GM12874 (cell line): ENCODE measurements around the gene XYLT2.

Source experiments
- TF ChIP-seq, protein P1 (sequence below): IDR thresholded peaks from 2 replicates; pipeline ENCODE4 v1.5.1; 2011; ENCODE audit warnings: low read depth, mild to moderate bottlenecking, control low read depth, low read length, moderate library complexity; ENCODE audit not compliant: insufficient read depth

XYLT2 gene

DNA sequence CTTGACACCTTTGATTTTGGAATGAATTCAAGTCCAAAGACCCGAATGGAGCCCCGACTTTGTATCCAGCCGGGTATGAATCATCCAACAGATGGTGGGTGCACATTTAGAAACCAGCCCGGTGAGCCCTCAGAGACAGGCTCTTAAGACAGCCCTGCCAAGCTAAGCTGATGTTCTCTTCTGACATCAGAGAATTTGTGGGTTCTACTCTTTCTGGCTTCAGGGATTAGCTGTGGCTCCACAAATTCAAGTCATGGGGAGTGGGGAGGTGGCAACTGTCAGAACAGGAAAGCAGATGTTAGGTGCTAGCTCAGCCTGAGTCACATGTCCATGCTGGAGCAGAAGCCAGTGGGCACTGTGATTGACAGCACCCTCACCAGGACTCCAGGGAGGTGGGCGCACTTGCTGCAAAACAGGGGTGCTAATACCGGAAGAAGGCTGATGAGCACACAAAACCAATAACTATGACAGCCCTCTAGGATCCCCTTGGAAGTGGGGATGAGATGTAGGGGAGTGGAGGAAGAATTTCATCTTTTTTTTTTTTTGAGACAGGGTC lies 31.4 kb upstream of the XYLT2 start:
- TF ChIP-seq, protein P1, sequence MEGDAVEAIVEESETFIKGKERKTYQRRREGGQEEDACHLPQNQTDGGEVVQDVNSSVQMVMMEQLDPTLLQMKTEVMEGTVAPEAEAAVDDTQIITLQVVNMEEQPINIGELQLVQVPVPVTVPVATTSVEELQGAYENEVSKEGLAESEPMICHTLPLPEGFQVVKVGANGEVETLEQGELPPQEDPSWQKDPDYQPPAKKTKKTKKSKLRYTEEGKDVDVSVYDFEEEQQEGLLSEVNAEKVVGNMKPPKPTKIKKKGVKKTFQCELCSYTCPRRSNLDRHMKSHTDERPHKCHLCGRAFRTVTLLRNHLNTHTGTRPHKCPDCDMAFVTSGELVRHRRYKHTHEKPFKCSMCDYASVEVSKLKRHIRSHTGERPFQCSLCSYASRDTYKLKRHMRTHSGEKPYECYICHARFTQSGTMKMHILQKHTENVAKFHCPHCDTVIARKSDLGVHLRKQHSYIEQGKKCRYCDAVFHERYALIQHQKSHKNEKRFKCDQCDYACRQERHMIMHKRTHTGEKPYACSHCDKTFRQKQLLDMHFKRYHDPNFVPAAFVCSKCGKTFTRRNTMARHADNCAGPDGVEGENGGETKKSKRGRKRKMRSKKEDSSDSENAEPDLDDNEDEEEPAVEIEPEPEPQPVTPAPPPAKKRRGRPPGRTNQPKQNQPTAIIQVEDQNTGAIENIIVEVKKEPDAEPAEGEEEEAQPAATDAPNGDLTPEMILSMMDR, result no peak

DNA sequence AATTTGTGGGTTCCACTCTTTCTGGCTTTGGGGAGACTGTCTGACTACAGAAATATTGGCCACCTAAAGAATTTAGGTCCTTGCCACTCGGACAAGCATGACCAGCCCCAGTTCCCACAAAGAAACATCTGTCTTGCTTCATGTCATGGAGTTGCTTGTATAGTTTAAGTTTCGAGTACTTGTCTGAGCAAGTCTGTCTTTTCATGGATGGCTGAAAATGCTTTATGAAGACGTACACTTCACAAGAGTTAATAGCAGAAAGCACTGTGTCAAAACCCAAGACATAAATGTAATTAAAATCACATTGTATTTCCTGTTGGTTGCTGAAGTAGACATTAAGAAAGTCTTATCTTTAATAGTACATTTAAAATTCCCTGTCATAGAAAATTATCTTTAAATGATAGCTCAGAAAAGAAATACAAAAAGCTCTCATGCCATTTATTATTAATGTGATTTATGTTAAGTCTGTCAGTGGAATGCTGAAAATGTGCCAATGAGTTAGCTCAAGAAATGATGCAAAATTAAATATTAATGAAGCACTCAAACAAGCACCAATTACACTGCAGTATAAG lies 29.8 kb upstream of the XYLT2 start:
- TF ChIP-seq, protein P1, result no peak

DNA sequence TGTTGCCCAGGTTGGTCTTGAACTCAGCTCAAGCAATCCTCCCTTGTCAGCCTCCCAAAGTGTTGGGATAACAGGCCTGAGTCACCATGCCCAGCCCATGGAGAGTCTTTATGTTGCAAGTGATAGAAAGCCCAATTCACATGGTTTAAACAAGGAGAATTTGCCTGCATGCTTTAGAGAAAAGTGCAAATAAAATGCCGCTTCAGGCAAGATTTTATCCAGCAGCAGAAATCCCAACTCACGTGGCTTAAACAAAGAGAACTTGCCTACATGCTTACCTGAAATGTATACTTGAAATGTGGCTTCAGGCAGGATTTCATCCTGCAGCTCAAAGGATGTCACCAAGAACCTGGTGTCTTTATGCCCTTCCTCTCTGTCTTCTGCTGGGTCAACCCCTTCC lies 28.8 kb upstream of the XYLT2 start:
- TF ChIP-seq, protein P1, result no peak

DNA sequence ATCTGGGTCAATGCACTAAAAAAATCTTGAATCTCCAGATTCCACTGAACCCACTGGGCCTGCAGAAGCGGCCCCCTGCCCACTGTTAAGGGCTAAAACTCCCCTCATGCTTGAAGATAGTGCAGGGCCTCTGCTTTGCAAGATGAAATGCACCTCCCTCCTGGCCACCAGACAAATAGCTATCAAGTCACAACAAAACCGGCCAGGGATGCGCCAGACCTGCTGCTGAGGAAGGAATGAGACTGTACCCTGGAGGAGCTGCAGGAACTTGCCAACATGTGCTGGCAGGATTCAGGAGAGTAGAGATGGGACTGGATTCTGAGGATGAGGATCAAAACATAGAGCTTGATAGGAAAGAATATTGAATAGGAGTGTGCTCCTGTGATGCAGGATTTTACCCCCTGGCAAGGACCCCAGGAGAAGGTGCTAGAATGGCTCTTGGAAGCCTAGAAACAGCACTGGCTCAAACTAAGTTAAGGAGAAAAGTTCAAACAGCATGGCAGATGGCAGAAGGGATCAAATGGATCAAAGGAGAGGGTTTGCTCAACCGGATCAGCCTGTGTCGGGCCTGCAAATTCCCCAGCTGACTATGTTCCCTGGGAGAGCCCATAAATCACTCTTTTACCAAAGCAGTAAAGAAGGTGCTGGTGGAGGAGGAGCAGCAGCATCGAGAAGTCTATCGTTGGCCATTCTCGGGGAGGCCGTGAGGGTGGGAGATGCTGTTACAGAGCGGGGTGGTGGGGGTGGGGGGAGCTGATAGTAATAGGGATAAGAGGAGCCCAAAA lies 27.2 kb upstream of the XYLT2 start:
- TF ChIP-seq, protein P1, result no peak

DNA sequence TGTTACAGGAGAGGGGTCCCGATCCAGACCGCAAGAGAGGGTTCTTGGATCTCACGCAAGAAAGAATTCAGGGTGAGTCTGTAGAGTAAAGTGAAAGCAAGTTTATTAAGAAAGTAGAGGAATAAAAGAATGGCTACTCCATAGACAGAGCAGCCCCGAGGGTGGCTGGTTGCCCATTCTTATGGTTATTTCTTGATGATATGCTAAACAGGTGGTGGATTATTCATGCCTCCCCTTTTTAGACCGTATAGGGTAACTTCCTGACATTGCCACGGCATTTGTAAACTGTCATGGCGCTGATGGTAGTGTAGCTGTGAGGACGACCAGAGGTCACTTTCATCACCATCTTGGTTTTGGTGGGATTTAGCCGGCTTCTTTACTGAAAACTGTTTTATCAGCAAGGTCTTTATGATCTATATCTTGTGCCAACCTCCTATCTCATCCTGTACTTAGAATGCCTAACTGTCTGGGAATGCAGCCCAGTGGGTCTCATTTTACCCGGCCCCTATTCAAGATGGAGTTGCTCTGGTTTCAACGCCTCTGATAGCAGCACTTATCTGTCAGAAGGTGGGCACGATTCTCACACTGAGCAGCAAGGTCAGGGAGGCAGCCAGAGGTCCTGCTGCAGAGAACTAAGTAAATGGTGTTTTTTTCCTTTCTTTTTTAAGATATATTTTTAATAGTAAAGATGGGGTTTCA lies 26.5 kb upstream of the XYLT2 start:
- TF ChIP-seq, protein P1, result no peak

DNA sequence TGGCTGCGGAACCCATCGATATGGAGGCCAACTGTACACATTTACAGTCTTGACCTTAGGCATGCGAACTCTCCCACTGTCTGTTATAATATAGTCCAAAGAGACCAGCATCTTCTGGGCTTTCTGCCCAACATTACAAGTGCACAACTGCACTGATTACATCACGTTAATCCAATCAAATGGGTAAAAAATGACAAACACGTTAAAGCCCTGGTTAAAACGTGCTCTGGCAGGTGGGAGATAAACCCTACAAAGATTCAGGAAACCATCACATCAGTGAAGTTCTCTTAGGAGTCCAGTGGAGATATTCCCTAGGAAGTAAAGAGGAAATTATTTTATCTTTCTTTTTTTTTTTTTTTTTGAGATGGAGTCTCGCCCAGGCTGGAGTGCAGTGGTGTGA lies 23.7 kb upstream of the XYLT2 start:
- TF ChIP-seq, protein P1, result no peak

DNA sequence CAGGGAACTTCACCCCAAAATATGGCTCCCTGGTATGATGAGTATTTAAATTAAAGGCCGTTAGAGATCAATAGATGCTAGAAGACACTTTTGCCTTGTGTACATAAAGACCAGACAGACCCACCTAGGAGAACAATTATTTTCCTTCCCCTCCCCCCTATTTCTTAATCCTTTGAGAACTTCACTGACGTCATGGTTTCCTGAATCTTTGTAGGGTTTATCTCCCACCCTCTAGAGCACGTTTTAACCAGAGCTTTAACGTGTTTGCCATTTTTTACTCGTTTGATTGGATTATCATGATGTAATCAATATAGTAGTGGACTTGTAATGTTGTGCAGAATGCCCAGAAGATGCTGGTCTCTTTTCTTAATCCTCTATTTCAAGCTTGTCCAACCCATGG lies 22.9 kb upstream of the XYLT2 start:
- TF ChIP-seq, protein P1, result no peak
